Erythroblast (primary cell): Measurements from ENCODE around the gene NTRK2.

Experiments used
- GATA1 ChIP-seq: IDR thresholded peaks from 2 replicates; pipeline ENCODE4 v1.6.1; 2011; ENCODE audit warnings: low read depth, mild to moderate bottlenecking, control low read depth, low read length, moderate library complexity
- POLR2A ChIP-seq: IDR thresholded peaks from 2 replicates; pipeline ENCODE4 v1.6.1; 2011; ENCODE audit warnings: mild to moderate bottlenecking, low read length

DNA sequence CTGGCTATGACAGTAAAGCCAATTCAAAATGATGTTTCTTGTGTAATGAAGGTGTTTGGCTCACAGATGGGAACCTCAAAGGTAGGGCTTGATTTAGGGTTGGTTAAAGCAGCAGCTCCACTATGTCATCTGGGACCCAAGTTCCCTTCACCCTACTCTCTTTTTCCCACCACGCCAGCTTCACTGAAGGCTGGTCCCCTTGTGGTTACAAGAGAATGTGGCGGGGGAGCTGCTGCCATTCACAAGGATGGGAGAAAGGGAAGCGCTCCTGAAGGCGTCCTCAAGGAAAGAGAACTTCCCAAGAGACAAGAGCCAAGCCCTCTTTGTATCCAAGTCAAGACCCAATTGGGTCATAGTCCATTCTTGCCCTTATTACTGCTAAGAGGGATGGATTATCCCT lies 72.7 kb downstream of the NTRK2 start:
- TF ChIP-seq POLR2A, result no peak
- TF ChIP-seq GATA1, result no peak
